ENCODE results near the gene MAPK8IP1.
"Not testable (repeated sequence)": the region's sequence is repeated elsewhere in the genome, so short reads cannot be mapped to it uniquely, and the experiment has no call there.

Gene MAPK8IP1

GRCh38 chr11:45892856-45893255 is 7.4 kb downstream of the MAPK8IP1 start:
- no peak for DNase-seq

- DNase-seq = no peak
These were observed 9.2 kb downstream of the MAPK8IP1 start for GRCh38 chr11:45894555-45895247.

- no peak for DNase-seq
These were observed 10.3 kb downstream of the MAPK8IP1 start for GRCh38 chr11:45895553-45896259.

- no peak for DNase-seq
These were observed 11.1 kb downstream of the MAPK8IP1 start for GRCh38 chr11:45896422-45896984.

- no peak for DNase-seq
These were observed 12.1 kb downstream of the MAPK8IP1 start for GRCh38 chr11:45897556-45897955.

GRCh38 chr11:45899086-45899447 is 13.6 kb downstream of the MAPK8IP1 start:
- no peak for DNase-seq

- peak; percentile 30 to 50 for DNase-seq
These were observed 14.2 kb downstream of the MAPK8IP1 start for GRCh38 chr11:45899448-45900174.

GRCh38 chr11:45900175-45900800 is 14.8 kb downstream of the MAPK8IP1 start:
- not testable (repeated sequence) for DNase-seq

GRCh38 chr11:45900916-45901617 is 15.6 kb downstream of the MAPK8IP1 start:
- DNase-seq = no peak

- DNase-seq = no peak
These were observed 16.2 kb downstream of the MAPK8IP1 start for GRCh38 chr11:45901626-45902025.

GRCh38 chr11:45902452-45903380 is 17.3 kb downstream of the MAPK8IP1 start:
- no peak for DNase-seq

- DNase-seq = no peak
These were observed 19.0 kb downstream of the MAPK8IP1 start for GRCh38 chr11:45904309-45904915.

GRCh38 chr11:45905095-45905494 is 19.6 kb downstream of the MAPK8IP1 start:
- no peak for DNase-seq

- not testable (repeated sequence) for DNase-seq
These were observed 20.1 kb downstream of the MAPK8IP1 start for GRCh38 chr11:45905576-45905975.

- DNase-seq = no peak
These were observed 20.7 kb downstream of the MAPK8IP1 start for GRCh38 chr11:45906096-45906682.

GRCh38 chr11:45906965-45907611 is 21.6 kb downstream of the MAPK8IP1 start, which contains the start of gene FREY1:
Gene FREY1 (minus strand): TSS chr11:45907271. CDS start chr11:45907245, 26 bp downstream.
- DNase-seq = no peak

- DNase-seq = peak in 1 of 2 experiments; percentile 35
These were observed 22.5 kb downstream of the MAPK8IP1 start for GRCh38 chr11:45907911-45908370.

- DNase-seq = no peak
These were observed 24.4 kb downstream of the MAPK8IP1 start for GRCh38 chr11:45909594-45910475.

All from cerebellar nuclear complex (tissue), 1 donor.